K562 (cell line): ENCODE data around the gene COPB2. TPM values are rescaled to one million over a fixed set of nuclear protein-coding genes. Genes with fewer than 3 reads are reported as not detected.

Experiments used
- ASH1L ChIP-seq: fragments of 450-650 bp; IDR thresholded peaks from 2 replicates; pipeline ENCODE4 v1.6.1; 2018; ENCODE audit warnings: borderline replicate concordance, mild to moderate bottlenecking, low read depth; ENCODE audit not compliant: partially characterized antibody
- CXXC5 ChIP-seq: fragments of 250-450 bp; sonication (Bioruptor Pico); IDR thresholded peaks from 2 replicates; pipeline ENCODE4 v1.8.0; 2022; ENCODE audit warnings: inconsistent platforms, mild to moderate bottlenecking, moderate library complexity
- DPF2 ChIP-seq: fragments of 450-650 bp; IDR thresholded peaks from 2 replicates; pipeline ENCODE4 v1.6.1; 2016
- MBD2 ChIP-seq: sonication (generic); IDR thresholded peaks from 2 replicates; pipeline ENCODE4 v1.6.1; 2016; ENCODE audit warnings: low read depth, borderline replicate concordance
- POLR2A ChIP-seq: fragments of 450-650 bp; conservative IDR thresholded peaks from 2 replicates; pipeline ENCODE4 v1.6.1; 2016
- POLR2B ChIP-seq: fragments of 450-650 bp; IDR thresholded peaks from 2 replicates; pipeline ENCODE4 v1.6.1; 2018; ENCODE audit warnings: low read depth; ENCODE audit not compliant: partially characterized antibody
- THRAP3 ChIP-seq: fragments of 450-650 bp; IDR thresholded peaks from 2 replicates; pipeline ENCODE4 v1.6.1; 2016; ENCODE audit warnings: mild to moderate bottlenecking, inconsistent platforms, borderline replicate concordance
- ZNF408 ChIP-seq: fragments of 250-450 bp; sonication (Bioruptor Pico); IDR thresholded peaks from 2 replicates; pipeline ENCODE4 v1.4.0; 2020; ENCODE audit warnings: low read depth, mild to moderate bottlenecking, moderate library complexity
- polyA plus RNA-seq, 8 experiments: library from polyadenylated mRNA; depleted of rRNA in 4 of 8; stranded (reverse) in 5 of 8; unstranded in 3 of 8; fragments of >200 nt; fragmentation: Nextera tagmentation in 2 of 8; fragmentation: Illumina TruSeq in 1 of 8; extraction: Ambion mirVana in 2 of 8; extraction: Trizol in 1 of 8; gene quantifications; 2 replicates each; pipeline versions ENCODE4 v1.2.1 to v1.2.3, GENCODE V29; 2011 to 2014; ENCODE audit warnings: inconsistent platforms in 1 of 8, missing spikeins in 1 of 8
- total RNA-seq, 7 experiments: library from RNA; depleted of rRNA in 6 of 7; stranded (reverse); fragments of >200 nt in 6 of 7; fragmentation: Illumina TruSeq in 2 of 7; extraction: Trizol in 2 of 7; gene quantifications; 2 replicates each; pipeline versions ENCODE4 v1.2.1 to v1.2.3, GENCODE V29; 2011 to 2021; ENCODE audit warnings: low replicate concordance in 1 of 7
- TF ChIP-seq, protein P1 (sequence below): sonication (generic); formaldehyde crosslinking; IDR thresholded peaks from 2 replicates; pipeline ENCODE4 v1.8.0; 2022; ENCODE audit warnings: mild to moderate bottlenecking, missing genetic modification reagents
- TF ChIP-seq, protein P2 (sequence below): fragments of 250-450 bp; sonication (Bioruptor Pico); IDR thresholded peaks from 2 replicates; pipeline ENCODE4 v1.5.0; 2021; ENCODE audit warnings: mild to moderate bottlenecking, moderate library complexity
- TF ChIP-seq, protein P3 (sequence below): fragments of 450-650 bp; IDR thresholded peaks from 2 replicates; pipeline ENCODE4 v1.6.1; 2017; ENCODE audit warnings: antibody characterized with exemption
- TF ChIP-seq, protein P4 (sequence below), 2 experiments: fragments of 150-350 bp in 1 of 2; IDR thresholded peaks; 2 replicates each; pipeline ENCODE4 v1.6.1; 2012 to 2016; ENCODE audit warnings: low read depth in 2 of 2, low read length in 2 of 2, mild to moderate bottlenecking in 1 of 2, moderate library complexity in 1 of 2
- TF ChIP-seq, protein P5 (sequence below): fragments of 250-450 bp; sonication (Bioruptor Pico); IDR thresholded peaks from 2 replicates; pipeline ENCODE4 v1.4.0; 2020
- TF ChIP-seq, protein P6 (sequence below): conservative IDR thresholded peaks from 2 replicates; pipeline ENCODE4 v1.6.1; 2011; ENCODE audit warnings: low read depth, mild to moderate bottlenecking, low read length; ENCODE audit not compliant: control insufficient read depth

Gene COPB2
- total and polyA plus RNA-seq, 9 of the 15 experiments (the other 6 are each of a cell fraction or from before 2014, with no cell fraction given) = 64.3 to 189 (median 130) TPM

DNA sequence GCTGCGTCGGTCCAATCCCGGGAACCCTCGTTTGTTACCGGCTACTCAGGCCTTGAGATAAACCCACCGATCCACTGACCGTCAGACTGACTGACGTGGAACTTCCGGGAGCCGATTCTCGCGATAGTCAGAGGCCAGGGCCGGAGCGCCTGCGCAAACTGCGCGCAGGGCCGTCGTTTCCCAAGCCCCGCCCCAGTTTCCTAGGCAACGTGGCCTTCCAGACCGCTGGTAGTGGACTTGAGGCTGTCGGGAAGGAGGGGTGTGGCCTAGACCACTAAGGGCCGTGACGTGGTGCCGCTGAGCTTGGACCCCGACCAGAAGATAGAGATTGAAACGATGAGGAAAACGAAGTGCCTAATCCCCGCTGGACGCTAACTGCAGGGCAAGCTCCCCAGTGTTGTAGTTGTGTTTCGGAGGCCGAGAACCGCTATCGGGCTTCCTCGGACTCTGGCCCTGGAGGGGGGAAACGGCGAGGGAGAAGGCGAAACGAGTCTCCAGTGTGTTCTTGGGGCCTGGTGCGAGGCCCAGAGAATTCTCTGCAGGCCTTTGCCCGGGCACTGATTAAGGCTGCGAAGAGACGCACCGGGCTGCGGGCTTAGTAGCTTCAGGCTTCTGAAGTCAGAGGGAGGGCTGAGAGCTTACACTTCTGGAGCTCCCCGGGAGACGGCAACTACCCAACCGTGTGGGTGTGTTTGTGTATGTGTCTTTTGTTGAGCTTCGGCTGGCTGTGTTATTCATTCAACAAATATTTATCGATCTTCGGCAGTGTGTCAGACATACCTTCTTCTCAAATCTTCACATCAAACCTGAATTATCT, at the start of gene COPB2 (continued):
- TF ChIP-seq, protein P1, sequence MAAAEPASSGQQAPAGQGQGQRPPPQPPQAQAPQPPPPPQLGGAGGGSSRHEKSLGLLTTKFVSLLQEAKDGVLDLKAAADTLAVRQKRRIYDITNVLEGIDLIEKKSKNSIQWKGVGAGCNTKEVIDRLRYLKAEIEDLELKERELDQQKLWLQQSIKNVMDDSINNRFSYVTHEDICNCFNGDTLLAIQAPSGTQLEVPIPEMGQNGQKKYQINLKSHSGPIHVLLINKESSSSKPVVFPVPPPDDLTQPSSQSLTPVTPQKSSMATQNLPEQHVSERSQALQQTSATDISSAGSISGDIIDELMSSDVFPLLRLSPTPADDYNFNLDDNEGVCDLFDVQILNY = no peak
- TF ChIP-seq DPF2 (0 out of 2 replicates have a peak, but pooled peaks have one; percentile 32), MBD2 (peak; percentile 44; the same call in 1 of the 2 replicates), ASH1L (no peak), POLR2A (peak; percentile 93), POLR2B (peak; percentile 87), ZNF408 (CRISPR knock-in tag) (no peak), THRAP3 (no peak), CXXC5 (CRISPR knock-in tag) (peak; percentile 69)
- TF ChIP-seq, protein P2, sequence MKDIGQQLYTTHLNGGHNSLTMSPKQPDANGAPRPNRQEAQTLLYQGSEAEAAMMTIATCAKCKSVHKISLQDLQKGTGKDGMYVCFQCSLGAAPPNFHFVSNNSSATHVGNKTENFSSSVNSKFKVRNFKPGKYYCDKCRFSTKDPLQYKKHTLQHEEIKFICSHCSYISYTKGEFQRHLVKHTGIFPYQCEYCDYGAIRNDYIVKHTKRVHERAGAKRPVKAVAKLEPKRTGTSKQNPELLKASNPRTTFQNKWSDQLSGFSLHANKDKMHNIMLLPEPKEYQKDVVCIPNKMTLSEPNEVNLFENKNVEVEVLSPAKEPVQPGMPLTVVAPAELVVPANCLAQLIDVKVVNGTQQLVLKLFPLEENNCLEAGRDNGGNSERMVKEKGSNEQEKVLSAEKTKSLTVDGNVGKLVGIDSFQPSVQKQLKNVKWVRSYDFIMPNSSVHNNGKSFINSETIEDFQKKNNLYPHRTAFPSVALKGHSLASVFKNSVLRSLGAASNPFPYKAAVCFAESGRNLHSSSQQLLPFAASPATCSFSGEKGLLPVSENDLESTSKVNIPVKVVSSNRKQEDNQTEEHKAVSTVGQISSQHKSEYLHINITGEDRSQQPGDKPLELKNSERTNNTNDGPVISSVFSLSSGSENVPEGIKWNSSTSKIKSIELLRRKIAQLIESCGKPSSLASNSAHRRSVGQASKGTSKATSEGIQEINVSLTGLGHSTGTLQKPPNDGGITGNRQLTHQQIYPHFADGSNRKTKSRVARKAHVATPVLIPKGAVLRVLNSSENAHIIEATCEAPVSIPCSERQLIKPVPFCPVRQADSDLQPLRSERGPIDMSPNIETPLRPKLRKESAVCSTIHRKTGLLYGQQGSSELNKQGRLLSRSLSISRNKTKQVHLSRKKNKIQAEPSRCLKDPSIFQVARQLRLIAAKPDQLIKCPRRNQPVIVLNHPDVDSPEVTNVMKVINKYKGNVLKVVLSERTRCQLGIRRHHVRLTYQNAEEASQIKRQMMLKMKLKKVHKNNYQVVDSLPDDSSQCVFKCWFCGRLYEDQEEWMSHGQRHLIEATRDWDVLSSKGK (CRISPR knock-in tag) = no peak
- TF ChIP-seq, protein P3, sequence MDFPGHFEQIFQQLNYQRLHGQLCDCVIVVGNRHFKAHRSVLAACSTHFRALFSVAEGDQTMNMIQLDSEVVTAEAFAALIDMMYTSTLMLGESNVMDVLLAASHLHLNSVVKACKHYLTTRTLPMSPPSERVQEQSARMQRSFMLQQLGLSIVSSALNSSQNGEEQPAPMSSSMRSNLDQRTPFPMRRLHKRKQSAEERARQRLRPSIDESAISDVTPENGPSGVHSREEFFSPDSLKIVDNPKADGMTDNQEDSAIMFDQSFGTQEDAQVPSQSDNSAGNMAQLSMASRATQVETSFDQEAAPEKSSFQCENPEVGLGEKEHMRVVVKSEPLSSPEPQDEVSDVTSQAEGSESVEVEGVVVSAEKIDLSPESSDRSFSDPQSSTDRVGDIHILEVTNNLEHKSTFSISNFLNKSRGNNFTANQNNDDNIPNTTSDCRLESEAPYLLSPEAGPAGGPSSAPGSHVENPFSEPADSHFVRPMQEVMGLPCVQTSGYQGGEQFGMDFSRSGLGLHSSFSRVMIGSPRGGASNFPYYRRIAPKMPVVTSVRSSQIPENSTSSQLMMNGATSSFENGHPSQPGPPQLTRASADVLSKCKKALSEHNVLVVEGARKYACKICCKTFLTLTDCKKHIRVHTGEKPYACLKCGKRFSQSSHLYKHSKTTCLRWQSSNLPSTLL = no peak
- TF ChIP-seq, protein P4, sequence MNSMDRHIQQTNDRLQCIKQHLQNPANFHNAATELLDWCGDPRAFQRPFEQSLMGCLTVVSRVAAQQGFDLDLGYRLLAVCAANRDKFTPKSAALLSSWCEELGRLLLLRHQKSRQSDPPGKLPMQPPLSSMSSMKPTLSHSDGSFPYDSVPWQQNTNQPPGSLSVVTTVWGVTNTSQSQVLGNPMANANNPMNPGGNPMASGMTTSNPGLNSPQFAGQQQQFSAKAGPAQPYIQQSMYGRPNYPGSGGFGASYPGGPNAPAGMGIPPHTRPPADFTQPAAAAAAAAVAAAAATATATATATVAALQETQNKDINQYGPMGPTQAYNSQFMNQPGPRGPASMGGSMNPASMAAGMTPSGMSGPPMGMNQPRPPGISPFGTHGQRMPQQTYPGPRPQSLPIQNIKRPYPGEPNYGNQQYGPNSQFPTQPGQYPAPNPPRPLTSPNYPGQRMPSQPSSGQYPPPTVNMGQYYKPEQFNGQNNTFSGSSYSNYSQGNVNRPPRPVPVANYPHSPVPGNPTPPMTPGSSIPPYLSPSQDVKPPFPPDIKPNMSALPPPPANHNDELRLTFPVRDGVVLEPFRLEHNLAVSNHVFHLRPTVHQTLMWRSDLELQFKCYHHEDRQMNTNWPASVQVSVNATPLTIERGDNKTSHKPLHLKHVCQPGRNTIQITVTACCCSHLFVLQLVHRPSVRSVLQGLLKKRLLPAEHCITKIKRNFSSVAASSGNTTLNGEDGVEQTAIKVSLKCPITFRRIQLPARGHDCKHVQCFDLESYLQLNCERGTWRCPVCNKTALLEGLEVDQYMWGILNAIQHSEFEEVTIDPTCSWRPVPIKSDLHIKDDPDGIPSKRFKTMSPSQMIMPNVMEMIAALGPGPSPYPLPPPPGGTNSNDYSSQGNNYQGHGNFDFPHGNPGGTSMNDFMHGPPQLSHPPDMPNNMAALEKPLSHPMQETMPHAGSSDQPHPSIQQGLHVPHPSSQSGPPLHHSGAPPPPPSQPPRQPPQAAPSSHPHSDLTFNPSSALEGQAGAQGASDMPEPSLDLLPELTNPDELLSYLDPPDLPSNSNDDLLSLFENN (IDR thresholded peaks at IDR 0.05; ENCODE audit: low read depth in 2 of 2, low read length in 2 of 2) = no peak
- TF ChIP-seq, protein P5, sequence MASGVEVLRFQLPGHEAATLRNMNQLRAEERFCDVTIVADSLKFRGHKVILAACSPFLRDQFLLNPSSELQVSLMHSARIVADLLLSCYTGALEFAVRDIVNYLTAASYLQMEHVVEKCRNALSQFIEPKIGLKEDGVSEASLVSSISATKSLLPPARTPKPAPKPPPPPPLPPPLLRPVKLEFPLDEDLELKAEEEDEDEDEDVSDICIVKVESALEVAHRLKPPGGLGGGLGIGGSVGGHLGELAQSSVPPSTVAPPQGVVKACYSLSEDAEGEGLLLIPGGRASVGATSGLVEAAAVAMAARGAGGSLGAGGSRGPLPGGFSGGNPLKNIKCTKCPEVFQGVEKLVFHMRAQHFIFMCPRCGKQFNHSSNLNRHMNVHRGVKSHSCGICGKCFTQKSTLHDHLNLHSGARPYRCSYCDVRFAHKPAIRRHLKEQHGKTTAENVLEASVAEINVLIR (CRISPR knock-in tag) = 0 out of 2 replicates have a peak, but pooled peaks have one; percentile 49
- TF ChIP-seq, protein P6, sequence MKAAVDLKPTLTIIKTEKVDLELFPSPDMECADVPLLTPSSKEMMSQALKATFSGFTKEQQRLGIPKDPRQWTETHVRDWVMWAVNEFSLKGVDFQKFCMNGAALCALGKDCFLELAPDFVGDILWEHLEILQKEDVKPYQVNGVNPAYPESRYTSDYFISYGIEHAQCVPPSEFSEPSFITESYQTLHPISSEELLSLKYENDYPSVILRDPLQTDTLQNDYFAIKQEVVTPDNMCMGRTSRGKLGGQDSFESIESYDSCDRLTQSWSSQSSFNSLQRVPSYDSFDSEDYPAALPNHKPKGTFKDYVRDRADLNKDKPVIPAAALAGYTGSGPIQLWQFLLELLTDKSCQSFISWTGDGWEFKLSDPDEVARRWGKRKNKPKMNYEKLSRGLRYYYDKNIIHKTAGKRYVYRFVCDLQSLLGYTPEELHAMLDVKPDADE = peak; percentile 52; the same call in 1 of the 2 replicates
